A673 (cell line): ENCODE data around the gene FGFR3.

Source experiments
- CTCF ChIP-seq: fragments of 300-800, 200-600 bp; sonication (generic); conservative IDR thresholded peaks from 2 replicates; pipeline ENCODE4 v1.5.1; 2017; ENCODE audit warnings: low read depth, mild to moderate bottlenecking, antibody characterized with exemption, low read length, moderate library complexity, mixed read lengths
- EZH2 ChIP-seq: fragments of 200-600 bp; sonication (generic); IDR thresholded peaks from 2 replicates; pipeline ENCODE4 v1.6.1; 2017; ENCODE audit warnings: borderline replicate concordance, low read depth, mild to moderate bottlenecking, mixed read lengths, antibody characterized with exemption, low read length; ENCODE audit not compliant: poor library complexity, severe bottlenecking

DNA sequence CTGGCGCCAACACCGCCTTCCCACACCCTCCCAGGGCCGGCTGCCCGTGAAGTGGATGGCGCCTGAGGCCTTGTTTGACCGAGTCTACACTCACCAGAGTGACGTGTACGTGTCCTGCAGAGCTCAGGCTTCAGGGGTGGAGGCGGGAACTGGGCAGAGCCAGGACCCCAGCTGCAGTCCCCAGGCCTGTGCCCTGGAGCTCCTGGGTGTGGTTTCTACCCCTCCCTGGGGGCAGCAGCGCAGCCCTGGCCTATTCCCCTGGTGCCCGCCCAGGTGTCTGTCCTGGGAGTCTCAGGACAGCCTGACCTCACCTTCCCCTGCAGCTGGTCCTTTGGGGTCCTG lies 13.1 kb downstream of the FGFR3 start:
- TF ChIP-seq CTCF (no peak), EZH2 (no peak)
